Endothelial cell of umbilical vein (primary cell): Measurements from ENCODE around the gene DNAJC6. TPM values are rescaled to one million over a fixed set of nuclear protein-coding genes. Genes with fewer than 3 reads are reported as not detected.
A peak's percentile ranks its signal among the peaks of the same experiment; 100 is the strongest.

ENCODE experiments used
- BruUV-seq: library from RNA; stranded (reverse); fragments of 400-500 nt; replicated peaks from 2 replicates; lab custom pipeline; 2021; lab: Mats Ljungman, UMichigan
- CTCF ChIA-PET: fragments of 300-600, 350-600 bp; sonication (Branson Sonifier 250); formaldehyde crosslinking; loops from one replicate; lab custom pipeline; 2021; ENCODE audit warnings: antibody characterized with exemption, inconsistent platforms; lab: Charles Lee
- POLR2A ChIA-PET: fragments of 300-600, 350-600 bp; sonication (Branson Sonifier 250); formaldehyde crosslinking; loops from one replicate; lab custom pipeline; 2021; ENCODE audit warnings: antibody characterized with exemption, inconsistent platforms; lab: Charles Lee
- DNase-seq: peaks from one replicate; pipeline ENCODE4 v3.0.0-alpha.2; 2011; ENCODE audit warnings: low read depth, low spot score
- FAIRE-seq: peaks from 2 replicates; lab custom pipeline; 2011; peaks lifted over from hg19 to GRCh38; lab: Jason Lieb, UNC
- H2AFZ ChIP-seq: 2 replicates; pipeline ENCODE4 v1.6.0; 2012; ENCODE audit warnings: low read depth, low read length, control low read depth, inconsistent platforms
- H3K27ac ChIP-seq: 2 replicates; pipeline ENCODE4 v1.5.1; 2011; ENCODE audit warnings: low read depth, mild to moderate bottlenecking, control low read depth, low read length, moderate library complexity; ENCODE audit not compliant: insufficient read depth
- H3K27me3 ChIP-seq, 2 experiments: 2 replicates each; pipeline versions ENCODE4 v1.6.0 to v1.6.1; 2011; ENCODE audit warnings: low read length in 2 of 2, mixed read lengths in 1 of 2; ENCODE audit not compliant: control insufficient read depth in 2 of 2, insufficient read depth in 2 of 2
- H3K36me3 ChIP-seq, 2 experiments: 2 replicates in 1 of 2; 3 replicates in 1 of 2; pipeline ENCODE4 v1.5.1; 2011; ENCODE audit warnings: low read length in 2 of 2, mild to moderate bottlenecking in 1 of 2, moderate library complexity in 1 of 2; ENCODE audit not compliant: control insufficient read depth in 2 of 2, insufficient read depth in 2 of 2; ENCODE audit errors: extremely low read depth in 1 of 2
- H3K4me1 ChIP-seq: 3 replicates; pipeline ENCODE4 v1.5.1; 2011; ENCODE audit warnings: mild to moderate bottlenecking, low read length; ENCODE audit not compliant: control insufficient read depth, insufficient read depth; ENCODE audit errors: extremely low read depth
- H3K4me2 ChIP-seq: 2 replicates; pipeline ENCODE4 v1.6.1; 2011; ENCODE audit warnings: low read length, control low read depth, mixed read lengths; ENCODE audit not compliant: insufficient read depth
- H3K4me3 ChIP-seq, 3 experiments: fragments of 200-600 bp in 1 of 3; sonication (generic), shearing (Covaris generic) in 1 of 3; replicated peaks in 1 of 3; 2 replicates each; pipeline ENCODE4 v1.5.1; 2011 to 2016; ENCODE audit warnings: control low read depth in 3 of 3, low read length in 3 of 3, mild to moderate bottlenecking in 2 of 3, inconsistent platforms in 1 of 3, low read depth in 1 of 3, moderate library complexity in 1 of 3; ENCODE audit not compliant: insufficient read depth in 1 of 3
- H3K79me2 ChIP-seq: 2 replicates; pipeline ENCODE4 v1.6.0; 2012; ENCODE audit warnings: low read length, inconsistent platforms; ENCODE audit not compliant: control insufficient read depth, insufficient read depth
- H3K9ac ChIP-seq: replicated peaks from 2 replicates; pipeline ENCODE3; 2011; ENCODE audit warnings: low read length, control low read depth; ENCODE audit not compliant: insufficient read depth; ENCODE audit errors: extremely low read depth
- H3K9me1 ChIP-seq: replicated peaks from 3 replicates; pipeline ENCODE4 v1.6.0; 2011; ENCODE audit warnings: mild to moderate bottlenecking, low read length; ENCODE audit not compliant: control insufficient read depth, insufficient read depth; ENCODE audit errors: extremely low read depth
- H3K9me3 ChIP-seq: replicated peaks from 2 replicates; pipeline ENCODE4 v1.5.1; 2012; ENCODE audit warnings: low read length, inconsistent platforms; ENCODE audit not compliant: control insufficient read depth, insufficient read depth
- H4K20me1 ChIP-seq: replicated peaks from 2 replicates; pipeline ENCODE3; 2011; ENCODE audit warnings: mild to moderate bottlenecking, low read length; ENCODE audit not compliant: control insufficient read depth, insufficient read depth; ENCODE audit errors: extremely low read depth
- EZH2 ChIP-seq: IDR thresholded peaks from 2 replicates; pipeline ENCODE4 v1.6.1; 2012; ENCODE audit warnings: borderline replicate concordance, low read depth, mild to moderate bottlenecking, moderate library complexity, low read length, inconsistent platforms; ENCODE audit not compliant: severe bottlenecking
- FOS ChIP-seq: IDR thresholded peaks from 2 replicates; pipeline ENCODE4 v1.6.1; 2011; ENCODE audit warnings: mild to moderate bottlenecking, low read length, moderate library complexity, borderline replicate concordance; ENCODE audit not compliant: insufficient read depth
- GATA2 ChIP-seq: IDR thresholded peaks from 2 replicates; pipeline ENCODE4 v1.7.0; 2011; ENCODE audit warnings: low read depth, mild to moderate bottlenecking, moderate library complexity, mixed read lengths, low read length; ENCODE audit not compliant: insufficient read length, insufficient read depth
- JUN ChIP-seq: IDR thresholded peaks from 2 replicates; pipeline ENCODE4 v1.6.1; 2011; ENCODE audit warnings: borderline replicate concordance, low read depth; ENCODE audit not compliant: insufficient read length, insufficient read depth
- MYC ChIP-seq: IDR thresholded peaks from one replicate; pipeline ENCODE4 v1.6.1; 2011; ENCODE audit warnings: mild to moderate bottlenecking, low read depth, low read length
- POLR2A ChIP-seq: IDR thresholded peaks from 2 replicates; pipeline ENCODE4 v1.6.1; 2012; ENCODE audit warnings: low read depth, mild to moderate bottlenecking, control low read depth, low read length
- POLR2AphosphoS5 ChIP-seq: IDR thresholded peaks from 2 replicates; pipeline ENCODE4 v1.6.1; 2012; ENCODE audit warnings: low read depth, mild to moderate bottlenecking, control low read depth, low read length, moderate library complexity; ENCODE audit not compliant: insufficient read depth
- dilution Hi-C: fragments of 300-500 bp; cut with MboI; formaldehyde crosslinking; loops from one replicate; pipeline ENCODE4 v1.15.0; 2019; ENCODE audit warnings: low sequenced_read_pairs; ENCODE audit not compliant: extremely low pct_ligation_motif_present
- intact Hi-C: fragments of 100-400 bp; cut with micrococcal nuclease; formaldehyde crosslinking; loops from one replicate; pipeline ENCODE4 v1.10.0; 2022
- polyA plus RNA-seq, 4 experiments: library from polyadenylated mRNA; depleted of rRNA in 3 of 4; stranded (reverse) in 3 of 4; unstranded in 1 of 4; fragments of >200 nt; gene quantifications; 2 replicates each; pipeline versions ENCODE4 v1.2.1 to v1.2.3, GENCODE V29; 2011 to 2012; ENCODE audit warnings: missing spikeins in 1 of 4
- total RNA-seq: library from RNA; stranded (reverse); gene quantifications from 2 replicates; pipeline ENCODE4 v1.2.3, GENCODE V29; 2021
- TF ChIP-seq, protein P1 (sequence below): IDR thresholded peaks from 2 replicates; pipeline ENCODE4 v1.6.1; 2011; ENCODE audit not compliant: insufficient read depth, insufficient read length
- TF ChIP-seq, protein P2 (sequence below), 2 donors: IDR thresholded peaks; 1 replicate in 1 of 2; 2 replicates in 1 of 2; pipeline ENCODE4 v1.5.1; 2011; ENCODE audit warnings: low read length in 2 of 2, mild to moderate bottlenecking in 2 of 2, moderate library complexity in 2 of 2, control low read depth in 1 of 2, inconsistent platforms in 1 of 2, low read depth in 1 of 2; ENCODE audit not compliant: insufficient read depth in 1 of 2; ENCODE audit errors: extremely low read depth in 1 of 2

DNAJC6 gene
- total and polyA plus RNA-seq, 2 donors (not counting 3 experiments of a cell fraction or from before 2014, with no cell fraction given), result 2.3 to 4.9 TPM

DNA sequence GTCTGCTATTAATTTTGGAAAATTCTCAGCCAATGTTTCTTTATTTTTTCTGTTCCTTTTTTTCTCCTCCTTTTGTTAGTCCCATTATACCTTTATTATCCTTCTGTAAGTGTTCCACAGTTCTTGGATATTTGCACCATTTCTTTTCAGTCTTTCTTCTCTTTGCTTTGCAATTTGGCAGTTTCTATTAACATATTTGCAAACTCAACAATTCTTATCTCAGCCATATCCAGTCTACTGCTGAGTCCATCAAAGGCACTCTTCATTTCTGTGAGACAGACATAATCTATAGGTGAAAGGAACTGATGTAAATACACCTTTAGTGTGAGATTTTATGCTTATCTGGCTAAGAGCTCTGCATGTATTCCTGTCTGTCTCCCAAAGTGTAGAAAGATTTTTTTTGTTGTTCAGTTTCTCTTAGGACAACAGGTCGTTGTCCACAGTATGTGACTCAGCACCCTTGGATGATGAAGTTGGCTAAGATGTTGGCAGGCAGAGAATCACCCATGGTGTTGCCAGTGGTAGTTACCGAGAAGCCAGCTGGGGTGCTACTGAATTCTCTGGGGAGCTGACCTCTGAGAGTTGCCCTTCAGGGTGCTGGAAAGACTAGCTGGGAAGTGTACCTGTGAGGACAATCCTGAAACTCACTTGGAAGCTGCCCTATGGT is 149.5 kb downstream of the DNAJC6 start:
- no peak for TF ChIP-seq EZH2
- TF ChIP-seq POLR2AphosphoS5, result no peak
- no peak for TF ChIP-seq GATA2
- TF ChIP-seq, protein P1, sequence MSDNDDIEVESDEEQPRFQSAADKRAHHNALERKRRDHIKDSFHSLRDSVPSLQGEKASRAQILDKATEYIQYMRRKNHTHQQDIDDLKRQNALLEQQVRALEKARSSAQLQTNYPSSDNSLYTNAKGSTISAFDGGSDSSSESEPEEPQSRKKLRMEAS, result no peak
- no peak for TF ChIP-seq MYC
- TF ChIP-seq, protein P2, sequence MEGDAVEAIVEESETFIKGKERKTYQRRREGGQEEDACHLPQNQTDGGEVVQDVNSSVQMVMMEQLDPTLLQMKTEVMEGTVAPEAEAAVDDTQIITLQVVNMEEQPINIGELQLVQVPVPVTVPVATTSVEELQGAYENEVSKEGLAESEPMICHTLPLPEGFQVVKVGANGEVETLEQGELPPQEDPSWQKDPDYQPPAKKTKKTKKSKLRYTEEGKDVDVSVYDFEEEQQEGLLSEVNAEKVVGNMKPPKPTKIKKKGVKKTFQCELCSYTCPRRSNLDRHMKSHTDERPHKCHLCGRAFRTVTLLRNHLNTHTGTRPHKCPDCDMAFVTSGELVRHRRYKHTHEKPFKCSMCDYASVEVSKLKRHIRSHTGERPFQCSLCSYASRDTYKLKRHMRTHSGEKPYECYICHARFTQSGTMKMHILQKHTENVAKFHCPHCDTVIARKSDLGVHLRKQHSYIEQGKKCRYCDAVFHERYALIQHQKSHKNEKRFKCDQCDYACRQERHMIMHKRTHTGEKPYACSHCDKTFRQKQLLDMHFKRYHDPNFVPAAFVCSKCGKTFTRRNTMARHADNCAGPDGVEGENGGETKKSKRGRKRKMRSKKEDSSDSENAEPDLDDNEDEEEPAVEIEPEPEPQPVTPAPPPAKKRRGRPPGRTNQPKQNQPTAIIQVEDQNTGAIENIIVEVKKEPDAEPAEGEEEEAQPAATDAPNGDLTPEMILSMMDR (IDR thresholded peaks at IDR 0.05; ENCODE audit: extremely low read depth in 1 of 2, insufficient read depth in 1 of 2, low read depth in 1 of 2, low read length in 2 of 2), result no peak
- TF ChIP-seq JUN, result no peak
- TF ChIP-seq POLR2A, result no peak
- no peak for TF ChIP-seq FOS
- Histone ChIP-seq H3K9ac (no peak overlapping the region), H2AFZ (no peak overlapping the region), H3K4me1 (no peaks in the 10 kb centered on the region), H3K9me1 (no peaks in the 10 kb centered on the region), H3K36me3 (no peaks in the 10 kb centered on the region), H3K4me2 (no peak overlapping the region), H3K4me3 (no peak overlapping the region), H4K20me1 (no peaks in the 10 kb centered on the region), H3K27me3 (no peaks in the 10 kb centered on the region), H3K79me2 (no peaks in the 10 kb centered on the region), H3K27ac (no peak overlapping the region), H3K9me3 (no peaks in the 10 kb centered on the region)
- no peak for FAIRE-seq
- ChIA-PET CTCF (interaction anchor here (0.6 to 3.6 kb wide), 51 partner anchors 10 to 246 kb away, joined by 3 to 46 read pairs (median 4); partner anchors contain the start of genes DNAJC6, LEPR and LEPROT), POLR2A (no interaction called here)
- intact Hi-C loops, result loop anchor here (1.0 to 2.0 kb wide), 2 partner anchors 28 to 223 kb away; no protein-coding TSS in a partner anchor
- dilution Hi-C loops, result no loop called here
- DNase-seq, result peak; percentile 14
- no TSS peak for BruUV-seq
